IMR-90 (cell line): Measurements from ENCODE around the gene ARHGEF26. TPM values are rescaled to one million over a fixed set of nuclear protein-coding genes. Genes with fewer than 3 reads are reported as not detected.

Source experiments
- ATAC-seq: fragments of 200-7000 bp; cut with Tn5 transposase; 2 replicates; pipeline ENCODE4 v1.9.1; 2020; ENCODE audit warnings: low read depth, mild to moderate bottlenecking, moderate library complexity
- Bru-seq: library from RNA; stranded (reverse); fragments of 400-500 nt; gene quantifications from one replicate; lab custom pipeline; 2021; lab: Mats Ljungman, UMichigan
- BruChase-seq, 2 experiments: library from RNA; stranded (reverse); fragments of 400-500 nt; gene quantifications; one replicate each; lab custom pipeline; 2021; lab: Mats Ljungman, UMichigan
- BruUV-seq: library from RNA; stranded (reverse); fragments of 400-500 nt; replicated peaks from 2 replicates; lab custom pipeline; 2021; lab: Mats Ljungman, UMichigan
- CTCF ChIA-PET: fragments of 300-600 bp; formaldehyde crosslinking; extraction: SDS; loops from one replicate; lab custom pipeline; 2021; ENCODE audit warnings: antibody characterized with exemption; lab: Yijun Ruan, JAX
- POLR2A ChIA-PET: fragments of 300-600 bp; sonication (Branson Sonifier 250); formaldehyde crosslinking; loops from one replicate; lab custom pipeline; 2022; ENCODE audit warnings: antibody characterized with exemption; ENCODE audit not compliant: unreplicated experiment; lab: Charles Lee
- DNase-seq: peaks from one replicate; pipeline ENCODE4 v3.0.0; 2013
- H2AFZ ChIP-seq: replicated peaks from 2 replicates; pipeline ENCODE3; 2013; ENCODE audit warnings: low read length, mild to moderate bottlenecking; ENCODE audit not compliant: poor library complexity
- H2AK5ac ChIP-seq: 2 replicates; pipeline ENCODE4 v1.6.1; 2013; ENCODE audit warnings: low read depth, low read length, inconsistent platforms
- H2AK9ac ChIP-seq: replicated peaks from 2 replicates; pipeline ENCODE3; 2013; ENCODE audit warnings: mild to moderate bottlenecking, low read depth, low read length, moderate library complexity; ENCODE audit not compliant: poor library complexity
- H2BK120ac ChIP-seq: 2 replicates; pipeline ENCODE4 v1.6.1; 2013; ENCODE audit warnings: low read depth, low read length, inconsistent platforms
- H2BK15ac ChIP-seq: 3 replicates; pipeline ENCODE4 v1.6.1; 2013; ENCODE audit warnings: low read depth, low read length, inconsistent platforms
- H2BK20ac ChIP-seq: 2 replicates; pipeline ENCODE4 v1.6.1; 2013; ENCODE audit warnings: low read depth, mild to moderate bottlenecking, inconsistent platforms, low read length, moderate library complexity
- H2BK5ac ChIP-seq: 2 replicates; pipeline ENCODE4 v1.6.1; 2013; ENCODE audit warnings: mild to moderate bottlenecking, low read depth, low read length, inconsistent platforms; ENCODE audit not compliant: poor library complexity, severe bottlenecking
- H3K14ac ChIP-seq: replicated peaks from 2 replicates; pipeline ENCODE4 v1.6.1; 2013; ENCODE audit warnings: low read depth, low read length, inconsistent platforms
- H3K18ac ChIP-seq: 2 replicates; pipeline ENCODE4 v1.6.1; 2013; ENCODE audit warnings: low read depth, low read length, control low read depth
- H3K23ac ChIP-seq: 2 replicates; pipeline ENCODE4 v1.6.1; 2013; ENCODE audit warnings: low read depth, low read length, inconsistent platforms
- H3K27ac ChIP-seq: 2 replicates; pipeline ENCODE4 v1.5.1; 2013; ENCODE audit warnings: mild to moderate bottlenecking, control low read depth, low read length; ENCODE audit not compliant: insufficient read depth
- H3K27me3 ChIP-seq: 2 replicates; pipeline ENCODE4 v1.6.1; 2013; ENCODE audit warnings: low read length; ENCODE audit not compliant: control insufficient read depth, insufficient read depth
- H3K36me3 ChIP-seq: 2 replicates; pipeline ENCODE4 v1.6.1; 2013; ENCODE audit warnings: low read length, mixed read lengths; ENCODE audit not compliant: control insufficient read depth, insufficient read depth
- H3K4ac ChIP-seq: 2 replicates; pipeline ENCODE4 v1.6.1; 2013; ENCODE audit warnings: low read depth, low read length, inconsistent platforms
- H3K4me1 ChIP-seq: 2 replicates; pipeline ENCODE4 v1.6.1; 2013; ENCODE audit warnings: low read length, mixed read lengths; ENCODE audit not compliant: control insufficient read depth, insufficient read depth
- H3K4me2 ChIP-seq: 2 replicates; pipeline ENCODE4 v1.6.1; 2013; ENCODE audit warnings: low read depth, mild to moderate bottlenecking, control low read depth, low read length, moderate library complexity
- H3K4me3 ChIP-seq: 2 replicates; pipeline ENCODE4 v1.5.1; 2013; ENCODE audit warnings: low read depth, mild to moderate bottlenecking, control low read depth, low read length, moderate library complexity; ENCODE audit not compliant: insufficient read depth
- H3K56ac ChIP-seq: 2 replicates; pipeline ENCODE4 v1.6.1; 2013; ENCODE audit warnings: low read length, inconsistent platforms; ENCODE audit not compliant: insufficient read depth; ENCODE audit errors: extremely low read depth
- H3K79me1 ChIP-seq, 2 experiments: 2 replicates each; pipeline ENCODE4 v1.6.1; 2013; ENCODE audit warnings: low read length in 2 of 2, inconsistent platforms in 1 of 2, low read depth in 1 of 2
- H3K9ac ChIP-seq: 2 replicates; pipeline ENCODE4 v1.6.1; 2013; ENCODE audit warnings: low read depth, low read length, control low read depth
- H3K9me1 ChIP-seq: 2 replicates; pipeline ENCODE4 v1.6.1; 2013; ENCODE audit warnings: low read length, inconsistent platforms; ENCODE audit not compliant: insufficient read depth
- H3K9me3 ChIP-seq: 2 replicates; pipeline ENCODE4 v1.6.1; 2013; ENCODE audit warnings: low read length; ENCODE audit not compliant: control insufficient read depth, insufficient read depth
- H4K20me1 ChIP-seq: 2 replicates; pipeline ENCODE4 v1.6.1; 2013; ENCODE audit warnings: low read length, inconsistent platforms; ENCODE audit not compliant: insufficient read depth
- H4K5ac ChIP-seq: 2 replicates; pipeline ENCODE4 v1.6.1; 2013; ENCODE audit warnings: mild to moderate bottlenecking, low read depth, low read length, control low read depth
- H4K8ac ChIP-seq, 2 experiments: 2 replicates each; pipeline ENCODE4 v1.6.1; 2013; ENCODE audit warnings: low read depth in 2 of 2, low read length in 2 of 2, control low read depth in 1 of 2, inconsistent platforms in 1 of 2
- H4K91ac ChIP-seq: 2 replicates; pipeline ENCODE4 v1.6.1; 2013; ENCODE audit warnings: low read depth, low read length, inconsistent platforms; ENCODE audit not compliant: insufficient read depth
- CEBPB ChIP-seq: IDR thresholded peaks from 2 replicates; pipeline ENCODE4 v1.6.1; 2012; ENCODE audit warnings: low read depth, low read length, improper control_type of control experiment
- CHD1 ChIP-seq: IDR thresholded peaks from 2 replicates; pipeline ENCODE4 v1.6.1; 2012; ENCODE audit warnings: low read depth, low read length, improper control_type of control experiment
- FOS ChIP-seq: fragments of 150-350 bp; IDR thresholded peaks from 2 replicates; pipeline ENCODE4 v1.6.1; 2016; ENCODE audit warnings: low read depth, low read length
- NFE2L2 ChIP-seq: fragments of 150-350 bp; IDR thresholded peaks from 2 replicates; pipeline ENCODE4 v1.6.1; 2016; ENCODE audit warnings: low read depth, mild to moderate bottlenecking, low read length
- RAD21 ChIP-seq: IDR thresholded peaks from 2 replicates; pipeline ENCODE4 v1.6.1; 2012; ENCODE audit warnings: low read length, improper control_type of control experiment
- RFX5 ChIP-seq: IDR thresholded peaks from 2 replicates; pipeline ENCODE4 v1.8.0; 2012; ENCODE audit warnings: low read depth, mild to moderate bottlenecking, low read length, moderate library complexity
- USF2 ChIP-seq: fragments of 150-350 bp; IDR thresholded peaks from 2 replicates; pipeline ENCODE4 v1.6.1; 2017; ENCODE audit warnings: mild to moderate bottlenecking, antibody characterized with exemption, low read length, low read depth
- WGBS, 2 experiments: methylation state at CpG; one replicate each; pipeline versions ENCODE4 v1.1.5 to v1.1.7; 2013; ENCODE audit warnings: missing lambda C conversion rate in 2 of 2; ENCODE audit not compliant: insufficient read length in 1 of 2; ENCODE audit errors: extremely low coverage in 2 of 2; 5-methylcytosine and 5-hydroxymethylcytosine counted together
- dilution Hi-C: fragments of 300-500 bp; cut with HindIII; formaldehyde crosslinking; loops from one replicate; pipeline ENCODE4 v1.14.3; 2018; ENCODE audit warnings: low sequenced_read_pairs; ENCODE audit not compliant: unreplicated experiment
- in situ Hi-C: fragments of 300-500 bp; cut with MboI; formaldehyde crosslinking; loops from 3 replicates; pipeline ENCODE4 v1.14.3; 2019; ENCODE audit warnings: low sequenced_read_pairs, inconsistent platforms, mixed read lengths
- intact Hi-C: fragments of 100-400 bp; cut with micrococcal nuclease; formaldehyde crosslinking; loops from 2 replicates; pipeline ENCODE4 v1.10.0; 2022
- long read RNA-seq: library from polyadenylated mRNA; unstranded; transcript quantifications from one replicate; pipeline ENCODE4 v2.0.0, GENCODE V29; 2021; ENCODE audit not compliant: unreplicated experiment
- polyA plus RNA-seq, 3 experiments: library from polyadenylated mRNA; depleted of rRNA; stranded (reverse); fragments of >200 nt; gene quantifications; 2 replicates each; pipeline ENCODE4 v1.2.3, GENCODE V29; 2012; ENCODE audit warnings: low replicate concordance in 1 of 3
- total RNA-seq: library from RNA; depleted of rRNA; stranded (reverse); fragments of >200 nt; gene quantifications from 2 replicates; pipeline ENCODE4 v1.2.3, GENCODE V29; 2012; rRNA removed

The ARHGEF26 gene
- total RNA-seq (2.0 and 3.1 TPM in 2 replicates), polyA plus RNA-seq (2012; rRNA removed) (1.6 and 2.3 TPM in 2 replicates), Bru-seq, nascent RNA (percentile 42 among the genes with signal in this experiment), BruChase-seq, experiment 1, labeled RNA remaining after a 6-hour chase (percentile 32 among the genes with signal in this experiment), BruChase-seq, experiment 2, labeled RNA remaining after a 2-hour chase (percentile 35 among the genes with signal in this experiment)
- 0.78 and 1.1 TPM in 2 replicates for polyA plus RNA-seq (2012; cell fraction: cytosol; rRNA removed)
- 1.7 and 3.2 TPM in 2 replicates for polyA plus RNA-seq (2012; cell fraction: nucleus; rRNA removed; ENCODE audit: low replicate concordance)
- long read RNA-seq, partial matches to known transcripts: 3 of 4 reads
- long read RNA-seq, other reads (novel, unspliced or antisense): 1 of 4 reads

DNA sequence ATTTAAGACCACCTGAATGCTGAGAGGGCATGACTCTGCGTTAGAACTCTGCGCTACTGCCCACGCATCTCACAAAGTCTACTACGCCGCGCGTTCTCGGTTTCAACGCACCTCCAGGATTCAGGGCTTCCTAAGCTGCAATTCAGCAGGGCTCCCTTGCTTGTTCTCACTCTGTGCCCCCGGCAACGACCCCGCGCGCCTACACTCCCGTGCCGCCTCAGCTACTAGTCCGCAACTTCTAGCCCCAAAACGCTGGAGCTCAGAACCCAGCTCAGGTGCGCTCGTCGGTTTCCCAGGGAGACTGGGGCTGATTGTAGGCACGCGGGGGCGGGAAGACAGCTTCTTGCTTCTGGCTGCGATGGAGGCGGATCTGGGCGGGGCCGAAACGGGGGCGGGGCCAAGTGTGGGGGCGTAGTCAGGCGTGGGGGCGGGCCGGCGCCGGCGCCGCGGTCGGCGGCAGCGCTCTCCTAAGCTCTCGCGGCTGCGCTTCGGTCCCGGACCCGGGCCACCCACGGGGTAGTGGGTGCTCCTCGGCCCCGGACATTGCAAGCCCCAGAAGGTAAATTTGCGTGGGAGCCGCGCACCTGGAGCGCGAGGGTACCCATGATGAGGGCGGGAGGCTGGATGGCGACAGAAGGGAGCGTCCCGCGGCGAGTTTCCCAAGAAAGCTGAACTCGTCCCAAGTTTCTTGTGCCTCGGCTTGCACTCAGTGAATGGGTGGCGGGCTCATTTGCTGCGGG, at the start of gene ARHGEF26:
Gene ARHGEF26, plus strand, starts transcription at position 430 of the 740 bp plus-strand sequence. CDS start 603 bp downstream, outside the sequence.
- Histone ChIP-seq H4K91ac (no peak within 1 kb of the TSS), H3K9ac (peak within 1 kb of the TSS; percentile 45; the same call in 1 of the 2 replicates), H3K14ac (no peak within 1 kb of the TSS), H3K27ac (no peak within 1 kb of the TSS; the same call in 1 of the 2 replicates), H3K18ac (no peak within 1 kb of the TSS), H3K36me3 (no peaks in the 10 kb centered on the region), H4K5ac (no peak within 1 kb of the TSS), H2BK20ac (no peak within 1 kb of the TSS), H3K4me2 (peak within 1 kb of the TSS; percentile 78), H2BK5ac (no peak within 1 kb of the TSS), H3K23ac (no peak within 1 kb of the TSS), H3K9me3 (no peaks in the 10 kb centered on the region), H2AK9ac (peak within 1 kb of the TSS; percentile 47), H3K9me1 (no peaks in the 10 kb centered on the region), H3K4ac (no peak within 1 kb of the TSS), H4K20me1 (no peaks in the 10 kb centered on the region), H3K79me1 (no peaks in the 10 kb centered on the region), H3K27me3 (no peaks in the 10 kb centered on the region; the same call in 1 of the 2 replicates), H4K8ac (0 out of 4 replicates have a peak within 1 kb of the TSS, but pooled peaks of 1 of the 2 experiments have one; percentile 11), H3K56ac (no peak within 1 kb of the TSS; the same call in 1 of the 2 replicates), H2BK120ac (no peak within 1 kb of the TSS), H2AK5ac (no peak within 1 kb of the TSS), H3K4me1 (no peaks in the 10 kb centered on the region; the same call in 1 of the 2 replicates), H2AFZ (peak within 1 kb of the TSS; percentile 95), H3K4me3 (peak within 1 kb of the TSS; percentile 73), H2BK15ac (no peak within 1 kb of the TSS)
- in situ Hi-C loops: no loop called here
- dilution Hi-C loops: no loop called here
- BruUV-seq: no TSS peak
- ChIA-PET CTCF (interaction anchor here (1.0 to 1.1 kb wide), 2 partner anchors 18 to 115 kb away, joined by 3 read pairs; no protein-coding TSS in a partner anchor), POLR2A (interaction anchor here (0.6 kb wide), 3 partner anchors 47 to 149 kb away, joined by 3 to 8 read pairs (median 5); no protein-coding TSS in a partner anchor)
- intact Hi-C loops: loop anchor here (1.0 to 2.0 kb wide), 3 partner anchors 26 to 132 kb away; no protein-coding TSS in a partner anchor
- TF ChIP-seq CEBPB: no peak
- TF ChIP-seq RFX5: no peak
- TF ChIP-seq NFE2L2: peak; percentile 28; the same call in 1 of the 2 replicates
- TF ChIP-seq USF2: no peak
- no peak for TF ChIP-seq FOS
- TF ChIP-seq CHD1: no peak
- no peak for TF ChIP-seq RAD21
- ATAC-seq: peak; percentile 93
- WGBS, 2 experiments: 0% methylated on average over 34 of the region's 66 CpGs; no CpG with 5 or more reads in 1 of the 2 experiments
- peak; percentile 56 for DNase-seq
